ENCODE measurements around the gene ABCA13. TPM values are rescaled to one million over a fixed set of nuclear protein-coding genes. Genes with fewer than 3 reads are reported as not detected.

The ABCA13 gene
- total RNA-seq, 1 experiment from 2014 or later = 0.76 TPM

- no peak for DNase-seq
- Histone ChIP-seq H3K27me3 (ENCODE audit: insufficient read depth, low read depth) (peaks cover 18% of the 10 kb centered on the region; the same call in 1 of the 2 replicates), H4K20me1 (ENCODE audit: insufficient read depth) (no peaks in the 10 kb centered on the region), H3K4me1 (replicated peaks; ENCODE audit: insufficient read depth) (no peaks in the 10 kb centered on the region), H3K36me3 (ENCODE audit: low read depth) (no peaks in the 10 kb centered on the region), H3K27ac (no peak overlapping the region), H3K4me3 (no peak overlapping the region), H3F3A (ENCODE audit: insufficient read depth, low read depth) (no peaks in the 10 kb centered on the region), H3K9me3 (ENCODE audit: insufficient read depth, low read depth) (no peaks in the 10 kb centered on the region), H2AFZ (no peak overlapping the region), H3K9me2 (ENCODE audit: insufficient read depth) (no peaks in the 10 kb centered on the region), H3K79me2 (ENCODE audit: low read depth) (no peaks in the 10 kb centered on the region), H3K4me2 (no peak overlapping the region)
- intact Hi-C loops (cut with micrococcal nuclease; ENCODE audit: unreplicated experiment) = no loop called here
- POLR2A ChIA-PET (ENCODE audit: unreplicated experiment) = interaction anchor here (0.6 to 0.7 kb wide), 2 partner anchors 12 to 379 kb away, joined by 4 to 10 read pairs; no protein-coding TSS in a partner anchor
- no TSS peak for BruUV-seq (replicated peaks)
- CTCF ChIA-PET = no interaction called here
- TF ChIP-seq EZH2 (IDR thresholded peaks at IDR 0.05; ENCODE audit: low read depth) = no peak
- TF ChIP-seq CTCF (conservative IDR thresholded peaks at IDR 0.05) = no peak
Measured at GRCh38 chr7:48255046-48255445, 83.8 kb downstream of the ABCA13 start.

GRCh38 chr7:48259463-48260280 is 88.4 kb downstream of the ABCA13 start:
- ChIA-PET CTCF (no interaction called here), POLR2A (ENCODE audit: unreplicated experiment) (no interaction called here)
- no TSS peak for BruUV-seq (replicated peaks)
- H3F3A ChIP-seq (ENCODE audit: insufficient read depth, low read depth) = no peaks in the 10 kb centered on the region
- no peak overlapping the region for H3K4me2 ChIP-seq
- no peak overlapping the region for H2AFZ ChIP-seq
- no peak for DNase-seq
- no peak overlapping the region for H3K27ac ChIP-seq
- H3K36me3 ChIP-seq (ENCODE audit: low read depth) = no peaks in the 10 kb centered on the region
- H4K20me1 ChIP-seq (ENCODE audit: insufficient read depth) = no peaks in the 10 kb centered on the region
- no peaks in the 10 kb centered on the region for H3K4me1 ChIP-seq (replicated peaks; ENCODE audit: insufficient read depth)
- H3K27me3 ChIP-seq (ENCODE audit: insufficient read depth, low read depth) = peaks cover 35% of the 10 kb centered on the region; the same call in 1 of the 2 replicates
- no peaks in the 10 kb centered on the region for H3K9me2 ChIP-seq (ENCODE audit: insufficient read depth)
- H3K4me3 ChIP-seq = no peak overlapping the region
- no peaks in the 10 kb centered on the region for H3K9me3 ChIP-seq (ENCODE audit: insufficient read depth, low read depth)
- intact Hi-C loops (cut with micrococcal nuclease; ENCODE audit: unreplicated experiment) = no loop called here
- H3K79me2 ChIP-seq (ENCODE audit: low read depth) = no peaks in the 10 kb centered on the region
- TF ChIP-seq CTCF (conservative IDR thresholded peaks at IDR 0.05) (no peak), EZH2 (IDR thresholded peaks at IDR 0.05; ENCODE audit: low read depth) (no peak)

- no TSS peak for BruUV-seq (replicated peaks)
- Histone ChIP-seq H2AFZ (no peak overlapping the region), H3K4me3 (no peak overlapping the region), H3K27ac (no peak overlapping the region), H4K20me1 (ENCODE audit: insufficient read depth) (no peaks in the 10 kb centered on the region), H3K9me2 (ENCODE audit: insufficient read depth) (no peaks in the 10 kb centered on the region), H3K4me2 (no peak overlapping the region), H3K27me3 (ENCODE audit: insufficient read depth, low read depth) (peaks cover 35% of the 10 kb centered on the region; the same call in 1 of the 2 replicates), H3K9me3 (ENCODE audit: insufficient read depth, low read depth) (no peaks in the 10 kb centered on the region), H3K79me2 (ENCODE audit: low read depth) (no peaks in the 10 kb centered on the region), H3F3A (ENCODE audit: insufficient read depth, low read depth) (no peaks in the 10 kb centered on the region), H3K36me3 (ENCODE audit: low read depth) (no peaks in the 10 kb centered on the region), H3K4me1 (replicated peaks; ENCODE audit: insufficient read depth) (no peaks in the 10 kb centered on the region)
- DNase-seq = no peak
- POLR2A ChIA-PET (ENCODE audit: unreplicated experiment) = interaction anchor here (0.6 kb wide), 1 partner anchor 16 kb away, joined by 4 read pairs; no protein-coding TSS in a partner anchor
- TF ChIP-seq CTCF (conservative IDR thresholded peaks at IDR 0.05) (no peak), EZH2 (IDR thresholded peaks at IDR 0.05; ENCODE audit: low read depth) (no peak)
- CTCF ChIA-PET = no interaction called here
- intact Hi-C loops (cut with micrococcal nuclease; ENCODE audit: unreplicated experiment) = no loop called here
Measured at GRCh38 chr7:48261696-48262095, 90.4 kb downstream of the ABCA13 start.

All from PC-9 (cell line).